Astrocyte (in vitro differentiated cells and primary cell): ENCODE measurements around the gene ITFG2. TPM values are rescaled to one million over a fixed set of nuclear protein-coding genes. Genes with fewer than 3 reads are reported as not detected.

Experiments used
- DNase-seq: peaks from one replicate; pipeline ENCODE4 v3.0.0-alpha.2; 2010; ENCODE audit warnings: low read depth
- FAIRE-seq: peaks from 2 replicates; lab custom pipeline; 2011; peaks lifted over from hg19 to GRCh38; lab: Jason Lieb, UNC
- H2AFZ ChIP-seq: 2 replicates; pipeline ENCODE4 v1.6.0; 2012; ENCODE audit warnings: low read depth, low read length, inconsistent platforms
- H3K27ac ChIP-seq: 2 replicates; pipeline ENCODE4 v1.5.1; 2011; ENCODE audit warnings: low read depth, low read length, inconsistent platforms
- H3K27me3 ChIP-seq: 2 replicates; pipeline ENCODE4 v1.6.0; 2011; ENCODE audit warnings: low read length, inconsistent platforms; ENCODE audit not compliant: insufficient read depth
- H3K36me3 ChIP-seq: 2 replicates; pipeline ENCODE4 v1.5.1; 2011; ENCODE audit warnings: low read length, inconsistent platforms; ENCODE audit not compliant: insufficient read depth
- H3K4me1 ChIP-seq: 2 replicates; pipeline ENCODE4 v1.5.1; 2011; ENCODE audit warnings: low read length, inconsistent platforms; ENCODE audit not compliant: insufficient read depth
- H3K4me2 ChIP-seq: 2 replicates; pipeline ENCODE4 v1.6.0; 2012; ENCODE audit warnings: low read length, inconsistent platforms
- H3K4me3 ChIP-seq: 2 replicates; pipeline ENCODE4 v1.5.1; 2011; ENCODE audit warnings: low read depth, mild to moderate bottlenecking, low read length, inconsistent platforms; ENCODE audit not compliant: insufficient read depth
- H3K79me2 ChIP-seq: 2 replicates; pipeline ENCODE4 v1.6.0; 2012; ENCODE audit warnings: mild to moderate bottlenecking, low read length, inconsistent platforms; ENCODE audit not compliant: insufficient read depth
- H3K9ac ChIP-seq: 2 replicates; pipeline ENCODE4 v1.6.0; 2012; ENCODE audit warnings: mild to moderate bottlenecking, low read length, inconsistent platforms
- H3K9me3 ChIP-seq: 2 replicates; pipeline ENCODE4 v1.5.1; 2012; ENCODE audit warnings: low read depth, mild to moderate bottlenecking, low read length, inconsistent platforms; ENCODE audit not compliant: insufficient read depth
- H4K20me1 ChIP-seq: 2 replicates; pipeline ENCODE4 v1.6.0; 2012; ENCODE audit warnings: low read length, inconsistent platforms; ENCODE audit not compliant: insufficient read depth
- H3K27ac Mint-ChIP-seq: one replicate; pipeline ENCODE4 v1.8.0; 2021; ENCODE audit warnings: mild to moderate bottlenecking, mixed read lengths; ENCODE audit not compliant: unreplicated experiment
- H3K27me3 Mint-ChIP-seq: one replicate; pipeline ENCODE4 v1.8.0; 2021; ENCODE audit warnings: low read depth, mixed read lengths; ENCODE audit not compliant: unreplicated experiment
- H3K36me3 Mint-ChIP-seq: one replicate; pipeline ENCODE4 v1.8.0; 2021; ENCODE audit warnings: low read depth, mixed read lengths; ENCODE audit not compliant: unreplicated experiment
- H3K4me1 Mint-ChIP-seq: one replicate; pipeline ENCODE4 v1.8.0; 2021; ENCODE audit warnings: low read depth, mixed read lengths; ENCODE audit not compliant: unreplicated experiment
- H3K4me3 Mint-ChIP-seq: one replicate; pipeline ENCODE4 v1.8.0; 2021; ENCODE audit warnings: mild to moderate bottlenecking, moderate library complexity, mixed read lengths; ENCODE audit not compliant: unreplicated experiment
- H3K9me3 Mint-ChIP-seq: one replicate; pipeline ENCODE4 v1.8.0; 2021; ENCODE audit warnings: mild to moderate bottlenecking, mixed read lengths; ENCODE audit not compliant: unreplicated experiment
- CTCF ChIP-seq: IDR thresholded peaks from 2 replicates; pipeline ENCODE4 v1.5.1; 2011; ENCODE audit warnings: low read depth, mild to moderate bottlenecking, inconsistent platforms, low read length, moderate library complexity; ENCODE audit not compliant: insufficient read depth
- EZH2 ChIP-seq: IDR thresholded peaks from 2 replicates; pipeline ENCODE4 v1.6.1; 2012; ENCODE audit warnings: mild to moderate bottlenecking, low read length, inconsistent platforms; ENCODE audit not compliant: insufficient read depth
- total RNA-seq: library from RNA; stranded (reverse); gene quantifications from 2 replicates; pipeline ENCODE4 v1.2.1, GENCODE V29; 2021

ITFG2 gene
- total RNA-seq, 1 donor from 2014 or later: 20.2 TPM

GRCh38 chr12:2824541-2824940, 12.1 kb downstream of the ITFG2 start:
- FAIRE-seq (no peak), DNase-seq (peak; percentile 62)
- Histone ChIP-seq H3K36me3 (peaks cover 21% of the 10 kb centered on the region), H2AFZ (no peak overlapping the region), H3K79me2 (no peaks in the 10 kb centered on the region), H3K9ac (peak overlapping the region; percentile 10), H3K9me3 (no peaks in the 10 kb centered on the region), H3K4me3 (no peak overlapping the region), H3K4me2 (no peak overlapping the region), H3K27me3 (no peaks in the 10 kb centered on the region), H4K20me1 (no peaks in the 10 kb centered on the region), H3K27ac (peak overlapping the region; percentile 48), H3K4me1 (peaks cover 9% of the 10 kb centered on the region)
- Mint-ChIP-seq H3K27me3 (no peaks in the 10 kb centered on the region), H3K9me3 (no peaks in the 10 kb centered on the region), H3K36me3 (peaks cover 32% of the 10 kb centered on the region), H3K4me1 (peaks cover 5% of the 10 kb centered on the region), H3K27ac (no peak overlapping the region), H3K4me3 (no peak overlapping the region)
- no peak for TF ChIP-seq CTCF
- TF ChIP-seq EZH2: no peak

- Mint-ChIP-seq H3K9me3 (no peaks in the 10 kb centered on the region), H3K4me1 (peaks cover 5% of the 10 kb centered on the region), H3K27me3 (no peaks in the 10 kb centered on the region), H3K36me3 (peaks cover 34% of the 10 kb centered on the region), H3K4me3 (no peak overlapping the region), H3K27ac (no peak overlapping the region)
- Histone ChIP-seq H3K4me3 (no peak overlapping the region), H3K4me2 (no peak overlapping the region), H3K9me3 (no peaks in the 10 kb centered on the region), H3K36me3 (peaks cover 21% of the 10 kb centered on the region), H2AFZ (no peak overlapping the region), H3K79me2 (no peaks in the 10 kb centered on the region), H4K20me1 (no peaks in the 10 kb centered on the region), H3K27ac (peak overlapping the region; percentile 43), H3K27me3 (no peaks in the 10 kb centered on the region), H3K4me1 (peaks cover 9% of the 10 kb centered on the region), H3K9ac (no peak overlapping the region)
- DNase-seq: no peak
- TF ChIP-seq CTCF (no peak), EZH2 (no peak)
- no peak for FAIRE-seq
Measured at GRCh38 chr12:2825132-2825531, 12.7 kb downstream of the ITFG2 start.

- H4K20me1 ChIP-seq: no peaks in the 10 kb centered on the region
- no peaks in the 10 kb centered on the region for H3K9me3 ChIP-seq
- no peak overlapping the region for H3K27ac Mint-ChIP-seq
- no peaks in the 10 kb centered on the region for H3K27me3 ChIP-seq
- H3K4me3 ChIP-seq: no peak overlapping the region
- H3K36me3 Mint-ChIP-seq: peaks cover 37% of the 10 kb centered on the region
- peaks cover 5% of the 10 kb centered on the region for H3K4me1 Mint-ChIP-seq
- peaks cover 9% of the 10 kb centered on the region for H3K4me1 ChIP-seq
- peaks cover 21% of the 10 kb centered on the region for H3K36me3 ChIP-seq
- no peak overlapping the region for H3K4me3 Mint-ChIP-seq
- TF ChIP-seq CTCF: no peak
- TF ChIP-seq EZH2: no peak
- no peaks in the 10 kb centered on the region for H3K79me2 ChIP-seq
- no peaks in the 10 kb centered on the region for H3K9me3 Mint-ChIP-seq
- FAIRE-seq (no peak), DNase-seq (no peak)
- H3K9ac ChIP-seq: no peak overlapping the region
- H2AFZ ChIP-seq: no peak overlapping the region
- H3K27ac ChIP-seq: no peak overlapping the region
- no peaks in the 10 kb centered on the region for H3K27me3 Mint-ChIP-seq
- H3K4me2 ChIP-seq: no peak overlapping the region
Measured at GRCh38 chr12:2826036-2826435, 13.6 kb downstream of the ITFG2 start.
